HCT116 (cell line): ENCODE measurements around the gene CDA.

Experiments used
- CEBPB ChIP-seq: IDR thresholded peaks from 2 replicates; pipeline ENCODE4 v1.6.1; 2012; ENCODE audit warnings: low read depth
- CTCF ChIP-seq, 3 experiments: fragments of 200-600 bp in 1 of 3; sonication (generic) in 1 of 3; IDR thresholded peaks in 2 of 3; conservative IDR thresholded peaks in 1 of 3; 2 replicates each; pipeline ENCODE4 v1.5.1; 2012 to 2017; ENCODE audit warnings: low read depth in 2 of 3, low read length in 2 of 3, antibody characterized with exemption in 1 of 3, borderline replicate concordance in 1 of 3, control low read depth in 1 of 3, mild to moderate bottlenecking in 1 of 3, mixed read lengths in 1 of 3, mixed run types in 1 of 3, moderate library complexity in 1 of 3; ENCODE audit not compliant: insufficient read depth in 1 of 3
- EZH2 ChIP-seq: fragments of 200-600 bp; sonication (generic); IDR thresholded peaks from 2 replicates; pipeline ENCODE4 v1.6.1; 2017; ENCODE audit warnings: antibody characterized with exemption, mixed run types
- EZH2phosphoT487 ChIP-seq: fragments of 200-600 bp; IDR thresholded peaks from 2 replicates; pipeline ENCODE4 v1.6.1; 2018; ENCODE audit warnings: antibody characterized with exemption, borderline replicate concordance
- POLR2A ChIP-seq: IDR thresholded peaks from 2 replicates; pipeline ENCODE4 v1.7.0; 2011; ENCODE audit warnings: borderline replicate concordance; ENCODE audit not compliant: insufficient read depth, insufficient read length; ENCODE audit errors: extremely low read depth
- POLR2AphosphoS5 ChIP-seq: IDR thresholded peaks from 2 replicates; pipeline ENCODE4 v1.6.1; 2011; ENCODE audit warnings: mild to moderate bottlenecking, low read depth, low read length, moderate library complexity
- RAD21 ChIP-seq: IDR thresholded peaks from 2 replicates; pipeline ENCODE4 v1.6.1; 2012; ENCODE audit warnings: low read depth, mild to moderate bottlenecking
- TCF7L2 ChIP-seq: IDR thresholded peaks from 2 replicates; pipeline ENCODE4 v1.7.0; 2011; ENCODE audit warnings: borderline replicate concordance, inconsistent platforms; ENCODE audit not compliant: insufficient read depth, insufficient read length; ENCODE audit errors: extremely low read depth
- YY1 ChIP-seq: IDR thresholded peaks from 2 replicates; pipeline ENCODE4 v1.6.1; 2011; ENCODE audit warnings: low read length, low read depth, moderate library complexity, mild to moderate bottlenecking; ENCODE audit not compliant: insufficient replicate concordance; ENCODE audit errors: extremely low read depth
- TF ChIP-seq, protein P1 (sequence below): IDR thresholded peaks from 2 replicates; pipeline ENCODE4 v1.6.1; 2012; ENCODE audit warnings: low read depth
- TF ChIP-seq, protein P2 (sequence below): IDR thresholded peaks from 2 replicates; pipeline ENCODE4 v1.6.1; 2011; ENCODE audit warnings: mild to moderate bottlenecking, low read length, moderate library complexity; ENCODE audit not compliant: insufficient replicate concordance; ENCODE audit errors: extremely low read depth
- TF ChIP-seq, protein P3 (sequence below): IDR thresholded peaks from 2 replicates; pipeline ENCODE4 v1.6.1; 2012
- TF ChIP-seq, protein P4 (sequence below): IDR thresholded peaks from 2 replicates; pipeline ENCODE4 v1.6.1; 2012

GRCh38 chr1:20641975-20642374 is 53.1 kb downstream of the CDA start:
- TF ChIP-seq CTCF (IDR thresholded peaks at IDR 0.05 in 2 of 3, conservative IDR thresholded peaks at IDR 0.05 in 1 of 3; ENCODE audit: borderline replicate concordance in 1 of 3, insufficient read depth in 1 of 3, low read depth in 2 of 3, low read length in 2 of 3), result no peak
- TF ChIP-seq POLR2AphosphoS5, result no peak
- no peak for TF ChIP-seq EZH2
- no peak for TF ChIP-seq POLR2A
- TF ChIP-seq RAD21, result no peak
- TF ChIP-seq EZH2phosphoT487, result no peak
- TF ChIP-seq, protein P1, sequence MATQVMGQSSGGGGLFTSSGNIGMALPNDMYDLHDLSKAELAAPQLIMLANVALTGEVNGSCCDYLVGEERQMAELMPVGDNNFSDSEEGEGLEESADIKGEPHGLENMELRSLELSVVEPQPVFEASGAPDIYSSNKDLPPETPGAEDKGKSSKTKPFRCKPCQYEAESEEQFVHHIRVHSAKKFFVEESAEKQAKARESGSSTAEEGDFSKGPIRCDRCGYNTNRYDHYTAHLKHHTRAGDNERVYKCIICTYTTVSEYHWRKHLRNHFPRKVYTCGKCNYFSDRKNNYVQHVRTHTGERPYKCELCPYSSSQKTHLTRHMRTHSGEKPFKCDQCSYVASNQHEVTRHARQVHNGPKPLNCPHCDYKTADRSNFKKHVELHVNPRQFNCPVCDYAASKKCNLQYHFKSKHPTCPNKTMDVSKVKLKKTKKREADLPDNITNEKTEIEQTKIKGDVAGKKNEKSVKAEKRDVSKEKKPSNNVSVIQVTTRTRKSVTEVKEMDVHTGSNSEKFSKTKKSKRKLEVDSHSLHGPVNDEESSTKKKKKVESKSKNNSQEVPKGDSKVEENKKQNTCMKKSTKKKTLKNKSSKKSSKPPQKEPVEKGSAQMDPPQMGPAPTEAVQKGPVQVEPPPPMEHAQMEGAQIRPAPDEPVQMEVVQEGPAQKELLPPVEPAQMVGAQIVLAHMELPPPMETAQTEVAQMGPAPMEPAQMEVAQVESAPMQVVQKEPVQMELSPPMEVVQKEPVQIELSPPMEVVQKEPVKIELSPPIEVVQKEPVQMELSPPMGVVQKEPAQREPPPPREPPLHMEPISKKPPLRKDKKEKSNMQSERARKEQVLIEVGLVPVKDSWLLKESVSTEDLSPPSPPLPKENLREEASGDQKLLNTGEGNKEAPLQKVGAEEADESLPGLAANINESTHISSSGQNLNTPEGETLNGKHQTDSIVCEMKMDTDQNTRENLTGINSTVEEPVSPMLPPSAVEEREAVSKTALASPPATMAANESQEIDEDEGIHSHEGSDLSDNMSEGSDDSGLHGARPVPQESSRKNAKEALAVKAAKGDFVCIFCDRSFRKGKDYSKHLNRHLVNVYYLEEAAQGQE, result no peak
- TF ChIP-seq, protein P2, sequence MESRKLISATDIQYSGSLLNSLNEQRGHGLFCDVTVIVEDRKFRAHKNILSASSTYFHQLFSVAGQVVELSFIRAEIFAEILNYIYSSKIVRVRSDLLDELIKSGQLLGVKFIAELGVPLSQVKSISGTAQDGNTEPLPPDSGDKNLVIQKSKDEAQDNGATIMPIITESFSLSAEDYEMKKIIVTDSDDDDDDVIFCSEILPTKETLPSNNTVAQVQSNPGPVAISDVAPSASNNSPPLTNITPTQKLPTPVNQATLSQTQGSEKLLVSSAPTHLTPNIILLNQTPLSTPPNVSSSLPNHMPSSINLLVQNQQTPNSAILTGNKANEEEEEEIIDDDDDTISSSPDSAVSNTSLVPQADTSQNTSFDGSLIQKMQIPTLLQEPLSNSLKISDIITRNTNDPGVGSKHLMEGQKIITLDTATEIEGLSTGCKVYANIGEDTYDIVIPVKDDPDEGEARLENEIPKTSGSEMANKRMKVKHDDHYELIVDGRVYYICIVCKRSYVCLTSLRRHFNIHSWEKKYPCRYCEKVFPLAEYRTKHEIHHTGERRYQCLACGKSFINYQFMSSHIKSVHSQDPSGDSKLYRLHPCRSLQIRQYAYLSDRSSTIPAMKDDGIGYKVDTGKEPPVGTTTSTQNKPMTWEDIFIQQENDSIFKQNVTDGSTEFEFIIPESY, result no peak
- TF ChIP-seq CEBPB, result no peak
- TF ChIP-seq, protein P3, sequence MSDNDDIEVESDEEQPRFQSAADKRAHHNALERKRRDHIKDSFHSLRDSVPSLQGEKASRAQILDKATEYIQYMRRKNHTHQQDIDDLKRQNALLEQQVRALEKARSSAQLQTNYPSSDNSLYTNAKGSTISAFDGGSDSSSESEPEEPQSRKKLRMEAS, result no peak
- no peak for TF ChIP-seq TCF7L2
- TF ChIP-seq, protein P4, sequence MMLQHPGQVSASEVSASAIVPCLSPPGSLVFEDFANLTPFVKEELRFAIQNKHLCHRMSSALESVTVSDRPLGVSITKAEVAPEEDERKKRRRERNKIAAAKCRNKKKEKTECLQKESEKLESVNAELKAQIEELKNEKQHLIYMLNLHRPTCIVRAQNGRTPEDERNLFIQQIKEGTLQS, result no peak
- no peak for TF ChIP-seq YY1
